SK-N-SH (cell line): Measurements from ENCODE around the gene BLOC1S3. TPM values are rescaled to one million over a fixed set of nuclear protein-coding genes. Genes with fewer than 3 reads are reported as not detected.

ENCODE experiments used
- CTCF ChIA-PET: fragments of 300-600, 350-600 bp; formaldehyde crosslinking; extraction: SDS; loops from one replicate; lab custom pipeline; 2021; lab: Yijun Ruan, JAX
- POLR2A ChIA-PET: fragments of 350-600 bp; sonication (Branson Sonifier 250); formaldehyde crosslinking; extraction: SDS; loops from one replicate; lab custom pipeline; 2020; ENCODE audit warnings: antibody characterized with exemption, inconsistent platforms; lab: Yijun Ruan, JAX
- DNase-seq: peaks from one replicate; pipeline ENCODE4 v3.0.0; 2012
- H2AFZ ChIP-seq: fragments of 200-600 bp; sonication (generic); 2 replicates; pipeline ENCODE4 v1.8.1; 2016; ENCODE audit warnings: antibody characterized with exemption, mild to moderate bottlenecking, low read depth
- H3F3A ChIP-seq: fragments of 200-600 bp; sonication (generic); replicated peaks from 2 replicates; pipeline ENCODE3; 2016; ENCODE audit warnings: antibody characterized with exemption, mild to moderate bottlenecking; ENCODE audit not compliant: insufficient read depth
- H3K27ac ChIP-seq, 2 experiments: fragments of 200-500 bp in 1 of 2; fragments of 200-600 bp in 1 of 2; sonication (Bioruptor generic) in 1 of 2; sonication (generic), shearing (Covaris generic) in 1 of 2; 2 replicates each; pipeline versions ENCODE4 v1.5.1 to v1.6.1; 2014 to 2016; ENCODE audit warnings: low read depth in 2 of 2, inconsistent platforms in 1 of 2, low read length in 1 of 2, mild to moderate bottlenecking in 1 of 2, mixed read lengths in 1 of 2
- H3K27me3 ChIP-seq: fragments of 200-600 bp; sonication (generic), shearing (Covaris generic); 2 replicates; pipeline ENCODE4 v1.6.1; 2016; ENCODE audit warnings: mixed run types; ENCODE audit not compliant: insufficient read depth
- H3K36me3 ChIP-seq, 2 experiments: fragments of 200-500 bp in 1 of 2; fragments of 200-600 bp in 1 of 2; sonication (Bioruptor generic) in 1 of 2; sonication (generic) in 1 of 2; replicated peaks in 1 of 2; 2 replicates each; pipeline versions ENCODE3 to v1.5.1; 2014 to 2016; ENCODE audit warnings: low read length in 1 of 2, mild to moderate bottlenecking in 1 of 2; ENCODE audit not compliant: insufficient read depth in 2 of 2, control insufficient read depth in 1 of 2
- H3K4me1 ChIP-seq, 2 experiments: fragments of 200-500 bp in 1 of 2; fragments of 200-600 bp in 1 of 2; sonication (Bioruptor generic) in 1 of 2; sonication (generic), shearing (Covaris generic) in 1 of 2; 2 replicates each; pipeline versions ENCODE4 v1.5.1 to v1.6.1; 2014 to 2016; ENCODE audit warnings: low read depth in 1 of 2, low read length in 1 of 2, mixed run types in 1 of 2; ENCODE audit not compliant: insufficient read depth in 2 of 2, control insufficient read depth in 1 of 2
- H3K4me2 ChIP-seq: fragments of 200-600 bp; sonication (generic), shearing (Covaris generic); 2 replicates; pipeline ENCODE4 v1.6.1; 2017; ENCODE audit warnings: mixed run types
- H3K4me3 ChIP-seq, 2 experiments: fragments of 200-500 bp in 1 of 2; fragments of 200-600 bp in 1 of 2; sonication (Bioruptor generic) in 1 of 2; sonication (generic), shearing (Covaris generic) in 1 of 2; 2 replicates each; pipeline versions ENCODE4 v1.5.1 to v1.8.1; 2014 to 2016; ENCODE audit warnings: low read depth in 2 of 2, inconsistent platforms in 1 of 2, low read length in 1 of 2, mild to moderate bottlenecking in 1 of 2, mixed read lengths in 1 of 2, moderate library complexity in 1 of 2
- H3K79me2 ChIP-seq: fragments of 200-600 bp; sonication (generic); 2 replicates; pipeline ENCODE4 v1.8.1; 2017; ENCODE audit warnings: mild to moderate bottlenecking; ENCODE audit not compliant: insufficient read depth
- H3K9ac ChIP-seq: fragments of 200-600 bp; sonication (generic); 2 replicates; pipeline ENCODE4 v1.6.1; 2017; ENCODE audit warnings: mixed run types
- H3K9me2 ChIP-seq: fragments of 200-600 bp; sonication (generic); 2 replicates; pipeline ENCODE4 v1.6.1; 2017; ENCODE audit warnings: mixed run types
- H3K9me3 ChIP-seq: fragments of 200-600 bp; sonication (generic); 2 replicates; pipeline ENCODE4 v1.6.1; 2017; ENCODE audit warnings: mixed run types, mild to moderate bottlenecking, moderate library complexity
- H4K20me1 ChIP-seq: fragments of 200-600 bp; sonication (generic); 2 replicates; pipeline ENCODE4 v1.6.1; 2017; ENCODE audit warnings: mild to moderate bottlenecking, mixed run types; ENCODE audit not compliant: insufficient read depth
- CTCF ChIP-seq: fragments of 200-600 bp; sonication (generic); IDR thresholded peaks from 2 replicates; pipeline ENCODE4 v1.6.1; 2017; ENCODE audit warnings: antibody characterized with exemption, mild to moderate bottlenecking, moderate library complexity
- ELF1 ChIP-seq: IDR thresholded peaks from 2 replicates; pipeline ENCODE4 v1.4.0; 2012
- EZH2phosphoT487 ChIP-seq: fragments of 200-600 bp; sonication (generic); IDR thresholded peaks from 2 replicates; pipeline ENCODE4 v1.6.1; 2017; ENCODE audit warnings: low read depth, mixed run types, mild to moderate bottlenecking, antibody characterized with exemption, moderate library complexity, borderline replicate concordance
- FOSL2 ChIP-seq: IDR thresholded peaks from 2 replicates; pipeline ENCODE4 v1.4.0; 2012; ENCODE audit warnings: low read depth, mild to moderate bottlenecking, moderate library complexity, borderline replicate concordance
- FOXM1 ChIP-seq: IDR thresholded peaks from 2 replicates; pipeline ENCODE4 v1.4.0; 2012; ENCODE audit warnings: low read depth, mild to moderate bottlenecking
- GABPA ChIP-seq: IDR thresholded peaks from 2 replicates; pipeline ENCODE4 v1.4.0; 2012; ENCODE audit warnings: low read depth, mild to moderate bottlenecking
- MAX ChIP-seq: IDR thresholded peaks from 2 replicates; pipeline ENCODE4 v1.4.0; 2012; ENCODE audit warnings: low read depth
- MEF2A ChIP-seq: IDR thresholded peaks from 2 replicates; pipeline ENCODE4 v1.4.0; 2012; ENCODE audit warnings: low read depth, borderline replicate concordance
- POLR2AphosphoS5 ChIP-seq: IDR thresholded peaks from 2 replicates; pipeline ENCODE4 v1.6.1; 2012; ENCODE audit warnings: low read depth, low read length
- RCOR1 ChIP-seq: fragments of 150-350 bp; IDR thresholded peaks from 2 replicates; pipeline ENCODE4 v1.6.1; 2017; ENCODE audit warnings: antibody characterized with exemption, low read length
- REST ChIP-seq: IDR thresholded peaks from 2 replicates; pipeline ENCODE4 v1.6.1; 2012; ENCODE audit warnings: mild to moderate bottlenecking, low read depth, low read length, moderate library complexity
- RFX5 ChIP-seq: IDR thresholded peaks from 2 replicates; pipeline ENCODE4 v1.6.1; 2012; ENCODE audit warnings: mild to moderate bottlenecking, improper control_type of control experiment, low read length
- RXRA ChIP-seq: IDR thresholded peaks from 2 replicates; pipeline ENCODE4 v1.4.0; 2012; ENCODE audit warnings: low read depth, mild to moderate bottlenecking, borderline replicate concordance
- TCF12 ChIP-seq: IDR thresholded peaks from 2 replicates; pipeline ENCODE4 v1.4.0; 2012
- TEAD4 ChIP-seq: IDR thresholded peaks from 2 replicates; pipeline ENCODE4 v1.4.0; 2012; ENCODE audit warnings: mild to moderate bottlenecking, borderline replicate concordance; ENCODE audit not compliant: insufficient read depth
- USF1 ChIP-seq: IDR thresholded peaks from 2 replicates; pipeline ENCODE4 v1.4.0; 2012; ENCODE audit warnings: low read depth, borderline replicate concordance
- ZBTB33 ChIP-seq: IDR thresholded peaks from 2 replicates; pipeline ENCODE4 v1.4.0; 2012; ENCODE audit warnings: low read depth, borderline replicate concordance
- WGBS: methylation state at CpG from one replicate; pipeline ENCODE4 v1.1.6; 2017; ENCODE audit warnings: low lambda C conversion rate; 5-methylcytosine and 5-hydroxymethylcytosine counted together
- polyA plus RNA-seq, 3 experiments: library from polyadenylated mRNA; depleted of rRNA; stranded (reverse); fragments of >200 nt; gene quantifications; 2 replicates each; pipeline ENCODE4 v1.2.3, GENCODE V29; 2012

The BLOC1S3 gene
- polyA plus RNA-seq, 1 of the 3 experiments (the other 2 are of a cell fraction) = 3.0 TPM

GRCh38 chr19:45156751-45157150 lies 21.8 kb upstream of the BLOC1S3 start:
- Histone ChIP-seq H3K4me2 (no peak overlapping the region), H3K36me3 (no peaks in the 10 kb centered on the region), H3K4me1 (peaks cover 0 to 21% of the 10 kb centered on the region in 2 experiments; a peak in 1 of 4 replicates)
- POLR2A ChIA-PET = no interaction called here
- no peak for TF ChIP-seq TEAD4
- TF ChIP-seq FOSL2 = no peak
- no peak for TF ChIP-seq ZBTB33
- no peak for TF ChIP-seq RFX5
- TF ChIP-seq FOXM1 = no peak
- no peak for TF ChIP-seq REST
- no peak for TF ChIP-seq MAX
- TF ChIP-seq USF1 = no peak
- TF ChIP-seq GABPA = no peak
- no peak for TF ChIP-seq CTCF
- TF ChIP-seq POLR2AphosphoS5 = no peak
- TF ChIP-seq EZH2phosphoT487 = no peak
- TF ChIP-seq RCOR1 = no peak
- no peak for TF ChIP-seq MEF2A
- TF ChIP-seq RXRA = no peak
- no peak for TF ChIP-seq TCF12
- TF ChIP-seq ELF1 = no peak
- TF ChIP-seq, all 33 proteins: peak for 0
- Histone ChIP-seq H3K9me3 (no peaks in the 10 kb centered on the region), H3K27me3 (no peaks in the 10 kb centered on the region; the same call in 1 of the 2 replicates), H2AFZ (no peak overlapping the region), H3K4me3 (no peak overlapping the region), H3K27ac (no peak overlapping the region), H3K79me2 (no peaks in the 10 kb centered on the region), H3K9me2 (no peaks in the 10 kb centered on the region), H3F3A (no peaks in the 10 kb centered on the region), H3K9ac (no peak overlapping the region), H4K20me1 (no peaks in the 10 kb centered on the region)
- 82% methylated on average over 10 of the region's 11 CpGs for WGBS
- no peak for DNase-seq
- CTCF ChIA-PET = no interaction called here
